Fibroblast of the conjunctiva (primary cell): ENCODE data around the gene THY1.
"Not testable (repeated sequence)": the region's sequence is repeated elsewhere in the genome, so short reads cannot be mapped to it uniquely, and the experiment has no call there.

Experiments
- DNase-seq: peaks from one replicate; pipeline ENCODE4 v3.0.0-alpha.2; 2010; ENCODE audit warnings: low read depth

Gene THY1

DNA sequence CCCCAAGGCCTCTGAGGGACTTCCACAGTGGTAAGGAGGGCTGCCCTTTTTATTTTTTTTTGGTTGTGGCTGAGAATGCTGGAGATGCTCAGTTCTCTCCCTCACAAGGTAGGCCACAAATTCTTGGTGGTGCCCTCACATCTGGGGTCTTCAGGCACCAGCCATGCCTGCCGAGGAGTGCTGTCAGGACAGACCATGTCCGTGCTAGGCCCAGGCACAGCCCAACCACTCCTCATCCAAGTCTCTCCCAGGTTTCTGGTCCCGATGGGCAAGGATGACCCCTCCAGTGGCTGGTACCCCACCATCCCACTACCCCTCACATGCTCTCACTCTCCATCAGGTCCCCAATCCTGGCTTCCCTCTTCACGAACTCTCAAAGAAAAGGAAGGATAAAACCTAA is 4.2 kb downstream of the THY1 start:
- no peak for DNase-seq

- DNase-seq: peak; percentile 73
Measured at GRCh38 chr11:119417726-119418540, 5.0 kb downstream of the THY1 start.

GRCh38 chr11:119416606-119417580 is 6.1 kb downstream of the THY1 start:
- DNase-seq: no peak

DNA sequence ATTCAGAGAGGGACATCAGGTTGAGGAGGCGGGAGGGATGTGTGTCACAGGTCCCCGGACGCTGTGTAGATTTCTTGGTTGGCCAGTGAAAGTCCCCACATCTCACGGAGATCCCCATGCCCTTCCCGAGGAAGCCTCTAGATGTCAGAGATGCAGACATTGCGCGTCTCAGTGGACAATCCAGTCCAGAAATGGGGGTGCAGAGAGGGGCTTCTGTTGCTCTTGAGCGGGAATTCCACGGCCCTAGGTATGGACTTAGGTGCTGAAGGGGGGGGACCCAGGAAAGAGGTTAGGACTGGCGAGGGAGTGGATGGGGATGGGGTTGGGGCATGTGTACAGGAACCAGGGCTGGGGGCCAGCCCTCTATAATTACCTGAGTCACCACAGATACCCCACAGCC is 7.0 kb downstream of the THY1 start:
- DNase-seq: no peak

- DNase-seq: no peak
Measured at GRCh38 chr11:119415517-119415916, 7.5 kb downstream of the THY1 start.

DNA sequence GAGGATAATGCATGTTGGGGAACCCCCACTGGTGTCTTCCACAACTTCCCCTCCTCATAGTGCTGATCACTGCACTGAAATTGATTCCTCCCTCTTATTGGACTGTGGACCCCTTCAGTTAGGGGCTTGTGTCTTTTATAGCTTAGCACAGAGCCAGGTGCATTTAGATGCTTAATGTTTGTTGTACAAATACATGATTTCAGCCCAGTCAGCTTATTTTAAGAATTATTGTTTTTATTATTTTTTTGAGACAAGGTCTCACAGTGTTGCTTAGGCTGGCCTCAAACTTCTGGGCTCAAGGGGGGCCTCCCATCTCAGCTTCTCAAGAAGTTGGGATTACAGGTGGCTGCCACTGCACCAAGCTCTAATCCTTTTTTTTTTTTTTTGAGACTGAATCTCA is 8.2 kb downstream of the THY1 start:
- DNase-seq: no peak

DNA sequence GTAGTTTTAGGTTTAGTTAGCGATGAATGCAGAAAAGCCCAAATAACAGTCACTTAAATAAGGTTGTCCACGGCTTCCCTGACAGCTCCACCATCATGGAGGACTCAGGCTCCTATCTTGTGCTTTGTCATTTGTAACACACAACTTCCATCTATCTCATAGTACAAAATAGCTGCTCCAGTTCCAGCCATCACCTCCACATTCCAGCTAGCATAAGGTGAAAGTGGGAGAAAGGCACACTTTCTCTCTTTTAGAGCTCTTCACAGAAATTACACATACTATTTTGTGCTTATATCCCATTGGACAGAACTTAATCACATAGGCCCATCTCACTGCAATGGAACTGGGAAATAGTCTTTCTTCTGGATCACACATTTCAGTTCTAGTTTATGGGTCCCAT is 8.7 kb downstream of the THY1 start:
- DNase-seq: no peak

- no peak for DNase-seq
Measured at GRCh38 chr11:119412072-119412471, 10.9 kb downstream of the THY1 start.

DNA sequence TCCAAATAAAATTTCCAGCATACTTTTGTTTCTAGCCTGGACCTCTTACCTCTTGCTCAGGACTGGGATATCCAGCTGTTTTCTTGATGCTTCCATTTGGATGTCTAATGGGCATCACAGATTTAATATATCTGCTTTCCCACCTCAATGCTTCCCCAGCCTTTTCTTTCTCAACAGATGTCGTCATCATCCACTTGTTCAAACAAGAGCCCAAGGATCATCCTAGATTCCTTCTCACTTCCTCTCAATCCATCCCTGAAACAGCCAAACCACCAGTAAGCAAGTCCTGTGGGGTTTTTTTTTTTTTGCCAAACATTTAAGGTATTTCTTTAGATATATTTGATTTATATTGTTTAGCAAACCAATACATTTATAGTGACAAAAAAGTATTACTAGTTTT is 12.5 kb downstream of the THY1 start:
- DNase-seq: no peak

DNA sequence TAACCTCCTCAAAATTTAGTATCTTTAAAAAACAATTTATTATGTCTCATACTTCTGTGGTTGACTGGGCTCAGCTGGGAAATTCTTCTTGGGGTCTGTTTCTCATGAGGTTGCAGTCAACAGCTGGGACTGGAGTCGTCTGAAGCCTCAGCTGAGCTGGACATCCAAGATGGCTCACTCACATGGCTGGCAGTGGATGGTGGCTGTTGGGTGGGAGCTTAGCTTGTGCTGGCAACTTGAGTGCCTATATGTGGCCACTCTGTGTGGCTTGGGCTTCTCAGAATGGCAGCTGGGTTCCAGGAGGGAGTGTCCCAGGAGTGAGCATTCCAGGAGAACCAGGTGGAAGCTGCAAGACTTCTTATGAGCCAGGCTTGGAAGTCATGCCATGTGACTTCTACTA is 13.2 kb downstream of the THY1 start:
- DNase-seq: no peak

DNA sequence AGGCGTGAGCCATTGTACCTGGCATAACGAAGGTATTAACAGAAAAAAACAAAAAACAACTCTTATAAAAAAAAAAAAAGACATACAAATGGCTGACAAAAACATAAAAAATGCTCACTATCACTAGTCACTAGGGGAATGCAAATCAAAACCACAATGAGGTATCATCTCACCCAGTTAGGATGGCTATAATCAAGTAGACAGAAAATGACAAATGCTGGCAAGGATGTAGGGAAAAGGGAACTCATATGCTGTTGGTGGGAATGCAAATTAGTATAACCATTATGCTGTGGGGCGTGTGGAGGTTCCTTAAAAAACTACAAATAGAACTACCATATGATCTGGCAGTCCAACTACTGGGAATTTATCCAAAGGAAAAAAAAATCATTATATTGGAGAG is 17.0 kb downstream of the THY1 start:
- no peak for DNase-seq

DNA sequence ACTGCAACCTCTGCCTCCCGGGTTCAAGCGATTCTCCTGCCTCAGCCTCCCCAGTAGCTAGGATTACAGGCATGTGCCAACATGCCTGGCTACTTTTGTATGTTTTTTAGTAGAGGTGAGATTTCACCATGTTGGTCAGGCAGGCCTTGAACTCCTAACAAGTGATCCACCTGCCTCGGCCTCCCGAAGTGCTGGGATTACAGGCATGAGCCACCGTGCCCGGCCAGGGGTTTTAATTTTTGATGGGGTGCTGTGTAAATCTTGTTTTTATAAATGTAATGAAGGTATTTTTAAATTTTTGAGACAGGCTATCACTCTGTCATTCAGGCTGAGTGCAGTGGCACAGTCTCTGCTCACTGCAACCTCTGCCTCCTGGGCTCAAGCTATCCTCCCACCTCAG is 17.5 kb downstream of the THY1 start:
- not testable (repeated sequence) for DNase-seq

- DNase-seq: no peak
Measured at GRCh38 chr11:119404872-119405271, 18.1 kb downstream of the THY1 start.

GRCh38 chr11:119403021-119403420 is 20.0 kb downstream of the THY1 start:
- no peak for DNase-seq

- no peak for DNase-seq
Measured at GRCh38 chr11:119402470-119402869, 20.5 kb downstream of the THY1 start.

GRCh38 chr11:119400860-119401259 is 22.1 kb downstream of the THY1 start:
- DNase-seq: no peak

DNA sequence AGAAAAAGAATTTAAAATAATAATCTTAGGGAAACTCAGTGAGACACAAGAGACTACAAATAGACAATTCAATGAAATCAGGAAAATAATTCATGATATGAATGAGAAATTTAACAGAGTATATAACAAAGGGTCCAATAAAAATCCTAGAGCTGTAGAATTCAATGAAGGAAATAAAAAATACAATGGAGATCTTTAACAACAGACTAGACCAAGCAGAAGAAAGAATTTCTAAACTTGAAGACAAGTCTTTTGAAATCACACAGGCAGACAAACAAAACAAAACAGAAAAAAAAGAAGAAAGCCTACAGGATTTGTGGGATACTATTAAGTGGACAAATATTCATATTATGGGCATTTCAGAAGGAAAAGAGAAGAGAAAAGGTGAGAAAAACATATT is 25.2 kb downstream of the THY1 start:
- no peak for DNase-seq

DNA sequence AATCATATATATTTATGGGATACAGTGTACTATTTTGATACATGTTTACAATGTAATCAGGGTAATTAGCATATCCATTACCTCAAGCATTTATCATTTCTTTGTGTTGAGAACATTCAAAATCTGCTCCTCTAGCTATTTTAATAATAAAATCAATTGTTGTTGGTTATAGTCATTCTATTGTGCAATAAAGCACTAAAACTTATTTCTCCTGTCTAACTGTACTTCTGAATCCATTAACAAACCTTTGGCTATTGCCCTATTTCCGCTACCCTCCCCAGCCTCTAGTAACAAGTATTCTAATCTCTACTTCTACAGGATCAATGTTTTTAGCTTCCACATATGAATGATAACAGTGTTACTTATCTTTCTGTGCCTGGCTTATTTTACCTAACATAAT is 26.1 kb downstream of the THY1 start:
- DNase-seq: no peak

- DNase-seq: no peak
Measured at GRCh38 chr11:119391275-119391674, 31.7 kb downstream of the THY1 start.

DNA sequence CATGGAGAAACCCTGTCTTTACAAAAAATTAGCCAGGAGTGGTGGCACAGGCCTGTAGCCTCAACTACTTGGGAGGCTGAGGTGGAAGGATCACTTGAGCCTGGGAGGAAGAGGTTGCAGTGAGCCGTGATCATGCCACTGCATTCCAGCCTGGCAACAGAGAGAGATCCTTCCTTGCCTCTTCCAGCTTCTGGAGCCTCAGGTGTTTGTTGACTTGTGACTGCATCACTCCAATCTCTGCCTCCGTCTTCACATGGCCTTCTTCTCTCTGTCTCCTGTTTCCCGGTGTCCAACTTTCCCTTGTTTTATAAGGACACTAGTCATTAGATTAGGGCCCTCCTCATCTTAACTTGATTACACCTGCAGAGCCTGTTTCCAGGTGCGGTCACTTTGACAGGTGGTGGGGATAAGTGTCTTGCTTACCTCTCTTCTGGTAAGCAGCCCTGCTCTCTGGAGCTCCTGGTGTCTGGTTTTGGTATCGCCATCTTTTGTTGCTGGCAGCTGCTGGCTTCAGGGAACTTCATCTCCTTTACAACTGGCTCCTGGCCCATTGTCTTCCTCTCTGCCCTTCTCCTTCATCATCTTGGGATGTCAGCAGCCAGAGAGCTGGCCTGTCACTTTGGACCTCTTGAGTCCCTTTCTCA is 33.2 kb downstream of the THY1 start:
- no peak for DNase-seq

GRCh38 chr11:119388103-119388502 is 34.9 kb downstream of the THY1 start:
- no peak for DNase-seq

- DNase-seq: no peak
Measured at GRCh38 chr11:119384332-119384731, 38.6 kb downstream of the THY1 start.

- not testable (repeated sequence) for DNase-seq
Measured at GRCh38 chr11:119382513-119382912, 40.5 kb downstream of the THY1 start.
